Activated T-helper 17 cell treated with anti-CD3 and anti-CD28 coated beads, Interleukin-2, amount 50 U/mL, for 72 hours (primary cell): ENCODE results near the gene DBNDD2. TPM values are rescaled to one million over a fixed set of nuclear protein-coding genes. Genes with fewer than 3 reads are reported as not detected.
A peak's percentile ranks its signal among the peaks of the same experiment; 100 is the strongest.

Experiments
- ATAC-seq: fragments of 150-1000 bp; cut with Tn5 transposase; replicated peaks from 2 replicates; pipeline ENCODE4 v1.10.0; 2021; ENCODE audit warnings: mild to moderate bottlenecking, moderate library complexity
- H3K27ac Mint-ChIP-seq: one replicate; pipeline ENCODE4 v1.8.0; 2022; ENCODE audit warnings: mixed read lengths
- H3K27me3 Mint-ChIP-seq: one replicate; pipeline ENCODE4 v1.8.0; 2022; ENCODE audit warnings: mixed read lengths
- H3K36me3 Mint-ChIP-seq: one replicate; pipeline ENCODE4 v1.8.0; 2022; ENCODE audit warnings: low read depth, mild to moderate bottlenecking, mixed read lengths
- H3K4me1 Mint-ChIP-seq: one replicate; pipeline ENCODE4 v1.8.0; 2022; ENCODE audit warnings: mixed read lengths
- H3K4me3 Mint-ChIP-seq: one replicate; pipeline ENCODE4 v1.8.0; 2022; ENCODE audit warnings: mild to moderate bottlenecking, mixed read lengths
- H3K9me3 Mint-ChIP-seq: one replicate; pipeline ENCODE4 v1.8.0; 2022; ENCODE audit warnings: mixed read lengths
- total RNA-seq, 2 donors: library from RNA; stranded (reverse); gene quantifications; one replicate each; pipeline ENCODE4 v1.2.3, GENCODE V29; 2022

The DBNDD2 gene
- 10 to 100 TPM in 1 of 2 donors, 1 to 10 TPM in 1; 4.6 to 12.5 TPM for total RNA-seq

DNA sequence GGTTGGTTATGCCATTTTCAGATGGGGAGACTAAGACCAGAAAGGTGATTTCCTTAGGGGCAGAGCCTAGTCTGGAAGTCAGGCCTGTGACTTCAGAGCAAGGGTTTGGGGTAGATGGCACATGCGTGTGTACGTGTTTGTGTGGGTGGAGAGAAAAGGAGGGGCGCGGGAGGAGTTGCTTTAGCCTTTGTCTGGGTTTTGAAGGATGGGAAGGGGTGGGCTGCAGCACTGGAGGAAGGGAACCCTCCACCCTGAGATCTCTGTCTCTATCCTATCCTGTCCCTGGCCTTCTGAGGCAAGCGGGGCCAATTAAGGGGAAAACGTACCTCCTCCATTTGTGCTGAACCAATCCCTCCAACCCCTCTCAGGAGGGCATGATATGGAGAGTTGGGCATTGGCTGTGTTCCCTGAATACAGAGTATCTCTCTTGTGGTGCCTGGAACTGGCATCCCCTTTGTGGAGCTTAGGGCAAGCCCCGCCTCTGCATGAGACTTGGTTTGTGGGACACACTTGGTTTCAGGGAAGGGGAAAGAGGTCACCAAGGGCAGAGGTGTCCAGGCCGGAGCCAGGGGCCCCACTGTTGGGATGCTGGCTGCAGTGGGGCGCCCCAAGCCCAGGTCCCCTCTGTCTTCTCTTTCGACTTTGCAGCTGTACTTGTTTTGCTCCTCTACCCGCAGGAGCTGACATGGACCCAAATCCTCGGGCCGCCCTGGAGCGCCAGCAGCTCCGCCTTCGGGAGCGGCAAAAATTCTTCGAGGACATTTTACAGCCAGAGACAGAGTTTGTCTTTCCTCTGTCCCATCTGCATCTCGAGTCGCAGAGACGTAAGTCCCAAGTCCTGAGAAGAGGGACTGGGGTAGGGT is at the start of gene DBNDD2:
DBNDD2 (plus strand) TSS at position 507 of the 863 bp plus-strand sequence; CDS start at position 686, 179 bp downstream.
- peak within 1 kb of the TSS; percentile 57 for H3K4me3 Mint-ChIP-seq
- H3K27ac Mint-ChIP-seq: no peak within 1 kb of the TSS
- no peaks in the 10 kb centered on the region for H3K27me3 Mint-ChIP-seq
- ATAC-seq: no peak
- H3K4me1 Mint-ChIP-seq: peaks cover 5% of the 10 kb centered on the region
- no peaks in the 10 kb centered on the region for H3K9me3 Mint-ChIP-seq
- H3K36me3 Mint-ChIP-seq: no peaks in the 10 kb centered on the region

- Mint-ChIP-seq H3K4me3 (no peak overlapping the region), H3K27me3 (no peaks in the 10 kb centered on the region), H3K27ac (peak overlapping the region; percentile 68), H3K4me1 (peaks cover 30% of the 10 kb centered on the region), H3K36me3 (peaks cover 10% of the 10 kb centered on the region), H3K9me3 (no peaks in the 10 kb centered on the region)
- no peak for ATAC-seq
These were observed 49.1 kb upstream of the DBNDD2 start for GRCh38 chr20:45359069-45359405.

- Mint-ChIP-seq H3K4me1 (peaks cover 27% of the 10 kb centered on the region), H3K27me3 (no peaks in the 10 kb centered on the region), H3K9me3 (no peaks in the 10 kb centered on the region), H3K27ac (no peak overlapping the region), H3K4me3 (no peak overlapping the region), H3K36me3 (peaks cover 10% of the 10 kb centered on the region)
- no peak for ATAC-seq
These were observed 48.5 kb upstream of the DBNDD2 start for GRCh38 chr20:45359406-45360148.

DNA sequence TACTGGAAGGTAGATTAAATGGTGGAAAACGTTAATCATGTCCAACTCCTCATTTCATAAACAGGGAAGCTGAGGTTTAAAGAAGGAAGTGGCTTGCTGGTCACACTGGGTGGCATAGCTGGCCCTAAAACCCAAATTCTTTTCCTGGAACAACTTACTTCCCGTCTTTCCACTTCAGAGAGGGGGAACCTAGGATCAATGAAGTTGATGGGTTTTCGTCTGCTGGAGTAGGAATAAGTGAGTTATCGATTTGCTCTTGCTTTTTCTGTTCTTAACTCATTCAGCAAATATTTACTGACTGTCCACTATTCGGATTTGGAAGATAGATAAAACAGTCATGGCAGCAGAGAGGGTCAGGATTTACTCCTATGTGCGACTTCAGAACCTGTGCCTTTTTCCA is 46.3 kb upstream of the DBNDD2 start:
- no peaks in the 10 kb centered on the region for H3K27me3 Mint-ChIP-seq
- peaks cover 28% of the 10 kb centered on the region for H3K36me3 Mint-ChIP-seq
- no peak overlapping the region for H3K27ac Mint-ChIP-seq
- H3K9me3 Mint-ChIP-seq: no peaks in the 10 kb centered on the region
- peaks cover 13% of the 10 kb centered on the region for H3K4me1 Mint-ChIP-seq
- H3K4me3 Mint-ChIP-seq: no peak overlapping the region
- ATAC-seq: no peak

DNA sequence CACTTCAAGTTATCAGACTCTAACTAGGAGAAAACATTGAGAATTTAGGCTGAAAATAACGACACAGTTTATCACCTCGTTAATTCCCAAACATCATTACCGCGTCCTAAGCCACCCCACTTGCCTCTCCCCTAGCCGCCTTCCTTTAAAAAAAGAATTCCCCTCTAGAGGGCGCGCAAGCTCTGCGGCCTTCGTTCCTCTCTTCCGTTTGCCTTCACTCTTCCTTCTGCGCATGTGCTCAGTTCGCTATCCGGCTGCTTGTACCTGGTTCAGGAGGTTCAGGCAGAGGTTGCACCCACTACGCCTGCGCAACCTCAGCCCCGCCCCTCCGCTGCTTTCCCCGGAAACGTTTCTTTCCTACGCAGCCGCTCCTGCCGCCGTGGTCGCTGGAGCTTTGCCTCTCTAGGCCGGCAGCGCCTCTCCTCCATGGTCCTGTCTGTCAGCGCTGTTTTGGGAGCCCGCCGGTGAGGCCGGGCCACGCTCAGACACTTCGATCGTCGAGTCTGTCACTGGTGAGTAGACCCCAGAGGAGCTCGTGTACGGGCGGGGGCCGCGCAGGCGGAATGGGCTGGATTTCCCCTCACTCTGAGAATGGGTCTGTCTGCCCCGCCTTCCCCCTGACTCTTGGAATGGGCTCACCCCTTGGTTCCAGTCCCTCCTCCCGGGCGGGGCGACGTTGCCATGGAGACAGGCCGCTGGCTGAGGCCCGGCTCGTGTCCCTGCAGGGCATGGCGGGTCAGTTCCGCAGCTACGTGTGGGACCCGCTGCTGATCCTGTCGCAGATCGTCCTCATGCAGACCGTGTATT is 45.1 kb upstream of the DBNDD2 start, which contains the start of gene SYS1:
SYS1 (plus strand) TSS at position 353 of the 807 bp plus-strand sequence; CDS start at position 729, 376 bp downstream.
- ATAC-seq: peak; percentile 88
- Mint-ChIP-seq H3K27me3 (no peaks in the 10 kb centered on the region), H3K9me3 (no peaks in the 10 kb centered on the region), H3K36me3 (peaks cover 40% of the 10 kb centered on the region), H3K4me3 (peak within 1 kb of the TSS; percentile 95), H3K4me1 (peaks cover 20% of the 10 kb centered on the region), H3K27ac (peak within 1 kb of the TSS; percentile 97)

GRCh38 chr20:45363611-45364492 is 44.2 kb upstream of the DBNDD2 start:
- H3K4me1 Mint-ChIP-seq: peaks cover 24% of the 10 kb centered on the region
- H3K4me3 Mint-ChIP-seq: peak overlapping the region; percentile 95
- H3K9me3 Mint-ChIP-seq: no peaks in the 10 kb centered on the region
- H3K27me3 Mint-ChIP-seq: no peaks in the 10 kb centered on the region
- peak overlapping the region; percentile 97 for H3K27ac Mint-ChIP-seq
- H3K36me3 Mint-ChIP-seq: peaks cover 49% of the 10 kb centered on the region
- no peak for ATAC-seq

- no peak for ATAC-seq
- Mint-ChIP-seq H3K36me3 (peaks cover 54% of the 10 kb centered on the region), H3K4me3 (peak overlapping the region; percentile 95), H3K4me1 (peaks cover 27% of the 10 kb centered on the region), H3K27me3 (no peaks in the 10 kb centered on the region), H3K9me3 (no peaks in the 10 kb centered on the region), H3K27ac (no peak overlapping the region)
These were observed 42.6 kb upstream of the DBNDD2 start for GRCh38 chr20:45365444-45365970.

- Mint-ChIP-seq H3K27me3 (no peaks in the 10 kb centered on the region), H3K9me3 (no peaks in the 10 kb centered on the region), H3K4me1 (peaks cover 27% of the 10 kb centered on the region), H3K36me3 (peaks cover 54% of the 10 kb centered on the region), H3K4me3 (no peak overlapping the region), H3K27ac (no peak overlapping the region)
- ATAC-seq: no peak
These were observed 41.9 kb upstream of the DBNDD2 start for GRCh38 chr20:45366192-45366591.

DNA sequence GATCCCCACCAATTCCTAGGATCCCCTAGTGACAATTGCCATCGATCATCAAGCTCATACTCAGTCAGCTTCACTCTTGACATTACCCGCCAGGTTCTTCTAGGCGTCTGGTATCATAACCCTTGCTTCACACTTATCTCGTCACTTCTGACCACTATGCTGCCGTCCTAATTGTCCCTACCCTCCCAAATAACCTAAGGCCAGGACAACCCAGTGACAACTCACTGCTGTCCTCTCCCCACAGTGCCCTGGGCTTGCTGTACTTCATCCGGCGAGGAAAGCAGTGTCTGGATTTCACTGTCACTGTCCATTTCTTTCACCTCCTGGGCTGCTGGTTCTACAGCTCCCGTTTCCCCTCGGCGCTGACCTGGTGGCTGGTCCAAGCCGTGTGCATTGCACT is 41.5 kb upstream of the DBNDD2 start:
- H3K4me3 Mint-ChIP-seq: no peak overlapping the region
- H3K9me3 Mint-ChIP-seq: no peaks in the 10 kb centered on the region
- H3K36me3 Mint-ChIP-seq: peaks cover 54% of the 10 kb centered on the region
- H3K4me1 Mint-ChIP-seq: peaks cover 27% of the 10 kb centered on the region
- no peaks in the 10 kb centered on the region for H3K27me3 Mint-ChIP-seq
- no peak overlapping the region for H3K27ac Mint-ChIP-seq
- no peak for ATAC-seq

DNA sequence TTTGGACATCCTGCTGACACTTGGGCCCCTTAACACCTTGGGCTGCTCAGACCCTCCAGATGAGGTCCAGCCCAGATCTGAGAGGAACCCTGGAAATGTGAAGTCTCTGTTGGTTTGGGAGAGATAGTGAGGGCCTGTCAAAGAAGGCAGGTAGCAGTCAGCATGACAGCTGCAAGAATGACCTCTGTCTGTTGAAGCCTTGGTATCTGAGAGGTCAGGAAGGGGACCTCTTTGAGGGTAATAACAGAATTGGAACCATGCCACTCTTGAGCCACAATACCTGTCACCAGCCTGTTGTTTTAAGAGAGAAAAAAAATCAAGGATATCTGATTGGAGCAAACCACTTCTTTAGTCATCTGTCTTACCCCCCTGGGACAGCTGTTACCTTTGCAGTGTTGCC is 41.0 kb upstream of the DBNDD2 start:
- Mint-ChIP-seq H3K27ac (no peak overlapping the region), H3K4me1 (peaks cover 28% of the 10 kb centered on the region), H3K4me3 (peak overlapping the region; percentile 39), H3K9me3 (no peaks in the 10 kb centered on the region), H3K27me3 (no peaks in the 10 kb centered on the region), H3K36me3 (peaks cover 54% of the 10 kb centered on the region)
- ATAC-seq: no peak

DNA sequence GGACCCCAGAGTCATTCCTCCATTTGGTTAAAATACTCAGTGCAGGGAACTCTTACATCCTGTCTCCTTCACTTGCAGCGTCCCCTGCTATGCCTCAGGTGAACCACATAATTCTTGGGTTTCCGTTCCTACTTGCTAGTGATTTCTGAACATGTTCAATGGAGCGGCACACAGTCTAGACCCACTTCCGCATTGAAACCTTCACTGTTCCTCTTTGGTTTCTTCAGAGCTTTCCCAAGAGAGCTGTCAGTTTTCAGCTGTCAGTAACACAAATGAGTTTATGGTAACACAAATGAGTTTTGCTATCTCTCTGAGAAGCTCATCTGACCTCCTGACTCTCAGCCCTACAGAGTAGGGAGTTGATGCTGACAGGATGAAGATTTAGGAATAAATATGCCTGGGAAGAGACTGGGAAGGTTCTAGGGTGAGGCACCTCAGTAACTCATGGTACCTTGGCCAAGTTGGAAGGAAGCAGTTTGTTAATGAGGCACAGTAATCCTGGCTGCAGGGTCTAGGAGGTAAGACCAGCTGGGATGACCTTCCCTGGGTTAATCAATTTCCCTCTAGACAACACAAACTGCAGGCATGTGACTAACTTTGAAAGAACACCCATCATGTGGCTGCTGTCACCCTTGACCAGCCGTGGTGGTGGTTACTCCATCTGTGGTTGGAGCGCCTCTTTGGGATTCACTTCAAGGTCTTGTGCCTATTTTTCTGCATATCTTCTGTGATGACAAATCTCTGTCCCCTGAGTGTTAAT is 39.7 kb upstream of the DBNDD2 start:
- ATAC-seq: peak; percentile 76
- H3K27me3 Mint-ChIP-seq: no peaks in the 10 kb centered on the region
- H3K9me3 Mint-ChIP-seq: no peaks in the 10 kb centered on the region
- peaks cover 33% of the 10 kb centered on the region for H3K4me1 Mint-ChIP-seq
- H3K36me3 Mint-ChIP-seq: peaks cover 49% of the 10 kb centered on the region
- peak overlapping the region; percentile 24 for H3K27ac Mint-ChIP-seq
- H3K4me3 Mint-ChIP-seq: peak overlapping the region; percentile 39

DNA sequence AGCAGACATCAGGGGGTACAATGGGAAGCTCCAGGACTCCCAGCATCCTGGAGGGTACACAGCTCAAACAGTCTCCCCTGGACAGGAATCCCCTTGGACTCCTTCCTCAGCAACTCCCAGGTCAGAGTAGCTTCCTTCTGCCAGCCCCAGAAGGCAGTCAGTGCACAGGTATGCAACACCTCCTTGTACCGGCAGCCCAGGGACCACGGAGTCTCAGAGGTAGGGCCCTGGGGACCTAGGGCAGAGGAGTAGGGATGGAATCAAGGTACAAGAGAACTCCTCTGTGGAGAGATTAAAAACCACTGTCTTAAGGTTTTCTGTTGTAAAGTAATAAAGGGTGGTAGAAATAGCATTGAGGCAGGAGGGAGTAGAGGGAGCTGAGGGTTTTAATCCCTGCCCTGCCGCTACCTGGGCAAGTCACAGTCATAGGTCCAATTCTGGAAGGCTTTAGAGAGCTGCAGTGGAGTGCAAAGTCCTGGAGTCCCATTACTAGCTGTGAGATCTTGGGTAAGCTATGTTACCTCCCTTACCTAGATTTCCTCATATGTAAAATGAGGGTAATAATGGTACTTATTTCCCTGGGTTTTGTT is 37.4 kb upstream of the DBNDD2 start:
- Mint-ChIP-seq H3K36me3 (peaks cover 42% of the 10 kb centered on the region), H3K9me3 (no peaks in the 10 kb centered on the region), H3K27ac (no peak overlapping the region), H3K4me3 (no peak overlapping the region), H3K4me1 (peaks cover 27% of the 10 kb centered on the region), H3K27me3 (no peaks in the 10 kb centered on the region)
- ATAC-seq: no peak
